GM12892 (cell line): Measurements from ENCODE around the gene TTC39A.

Source experiments
- POLR2AphosphoS5 ChIP-seq: IDR thresholded peaks from 2 replicates; pipeline ENCODE4 v1.6.1; 2011; ENCODE audit warnings: low read depth, low read length, control low read depth
- TAF1 ChIP-seq: IDR thresholded peaks from 2 replicates; pipeline ENCODE4 v1.6.1; 2011; ENCODE audit warnings: low read depth, mild to moderate bottlenecking, control low read depth, low read length, borderline replicate concordance

GRCh38 chr1:51310871-51311613, 19.3 kb downstream of the TTC39A start:
- TF ChIP-seq POLR2AphosphoS5 (no peak), TAF1 (no peak)
